ENCODE data around the gene STAT3. TPM values are rescaled to one million over a fixed set of nuclear protein-coding genes. Genes with fewer than 3 reads are reported as not detected.
A peak's percentile ranks its signal among the peaks of the same experiment; 100 is the strongest.

Gene STAT3
- total and polyA plus RNA-seq, 9 of the 15 experiments (the other 6 are each of a cell fraction or from before 2014, with no cell fraction given): 90.0 to 179 (median 114) TPM

- TF ChIP-seq ZNF212 (CRISPR knock-in tag; IDR thresholded peaks at IDR 0.05): no peak
- TF ChIP-seq UBTF (IDR thresholded peaks at IDR 0.05; ENCODE audit: borderline replicate concordance in 1 of 2, low read depth in 2 of 2, low read length in 2 of 2): peak in 1 of 2 experiments; percentile 10; a peak in 1 of 4 replicates
- TF ChIP-seq FOSL1 (tag; conservative IDR thresholded peaks at IDR 0.05): no peak
- TF ChIP-seq YY1 (IDR thresholded peaks at IDR 0.05; ENCODE audit: borderline replicate concordance in 1 of 3, control insufficient read depth in 1 of 3, extremely low read depth in 1 of 3, insufficient read depth in 3 of 3, insufficient read length in 1 of 3, insufficient replicate concordance in 2 of 3, low read depth in 1 of 3, low read length in 2 of 3): peak in 1 of 3 experiments; percentile 67
- TF ChIP-seq ZBTB7A (IDR thresholded peaks at IDR 0.05; ENCODE audit: borderline replicate concordance, control insufficient read depth, low read depth, low read length): no peak
- no peak for TF ChIP-seq GABPB1 (CRISPR knock-in tag; IDR thresholded peaks at IDR 0.05)
- no peak for TF ChIP-seq ZNF311 (CRISPR knock-in tag; IDR thresholded peaks at IDR 0.05)
- TF ChIP-seq GTF2A2 (tag; IDR thresholded peaks at IDR 0.05): no peak
- TF ChIP-seq, protein P1, sequence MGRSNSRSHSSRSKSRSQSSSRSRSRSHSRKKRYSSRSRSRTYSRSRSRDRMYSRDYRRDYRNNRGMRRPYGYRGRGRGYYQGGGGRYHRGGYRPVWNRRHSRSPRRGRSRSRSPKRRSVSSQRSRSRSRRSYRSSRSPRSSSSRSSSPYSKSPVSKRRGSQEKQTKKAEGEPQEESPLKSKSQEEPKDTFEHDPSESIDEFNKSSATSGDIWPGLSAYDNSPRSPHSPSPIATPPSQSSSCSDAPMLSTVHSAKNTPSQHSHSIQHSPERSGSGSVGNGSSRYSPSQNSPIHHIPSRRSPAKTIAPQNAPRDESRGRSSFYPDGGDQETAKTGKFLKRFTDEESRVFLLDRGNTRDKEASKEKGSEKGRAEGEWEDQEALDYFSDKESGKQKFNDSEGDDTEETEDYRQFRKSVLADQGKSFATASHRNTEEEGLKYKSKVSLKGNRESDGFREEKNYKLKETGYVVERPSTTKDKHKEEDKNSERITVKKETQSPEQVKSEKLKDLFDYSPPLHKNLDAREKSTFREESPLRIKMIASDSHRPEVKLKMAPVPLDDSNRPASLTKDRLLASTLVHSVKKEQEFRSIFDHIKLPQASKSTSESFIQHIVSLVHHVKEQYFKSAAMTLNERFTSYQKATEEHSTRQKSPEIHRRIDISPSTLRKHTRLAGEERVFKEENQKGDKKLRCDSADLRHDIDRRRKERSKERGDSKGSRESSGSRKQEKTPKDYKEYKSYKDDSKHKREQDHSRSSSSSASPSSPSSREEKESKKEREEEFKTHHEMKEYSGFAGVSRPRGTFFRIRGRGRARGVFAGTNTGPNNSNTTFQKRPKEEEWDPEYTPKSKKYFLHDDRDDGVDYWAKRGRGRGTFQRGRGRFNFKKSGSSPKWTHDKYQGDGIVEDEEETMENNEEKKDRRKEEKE (IDR thresholded peaks at IDR 0.05; ENCODE audit: borderline replicate concordance in 1 of 2, control insufficient read depth in 1 of 2, low read depth in 2 of 2, low read length in 1 of 2): 0 out of 4 replicates have a peak, but pooled peaks of 1 of the 2 experiments have one; percentile 78
- peak in 1 of 2 experiments; percentile 28; a peak in 1 of 4 replicates for TF ChIP-seq ZNF639 (CRISPR knock-in tag; conservative IDR thresholded peaks at IDR 0.05 in 1 of 2, IDR thresholded peaks at IDR 0.05 in 1 of 2)
- 0 out of 2 replicates have a peak, but pooled peaks have one; percentile 44 for TF ChIP-seq BCOR (IDR thresholded peaks at IDR 0.05)
- no peak for TF ChIP-seq CC2D1A (IDR thresholded peaks at IDR 0.05)
- TF ChIP-seq MIER1 (IDR thresholded peaks at IDR 0.05; ENCODE audit: low read depth): no peak
- TF ChIP-seq, protein P2, sequence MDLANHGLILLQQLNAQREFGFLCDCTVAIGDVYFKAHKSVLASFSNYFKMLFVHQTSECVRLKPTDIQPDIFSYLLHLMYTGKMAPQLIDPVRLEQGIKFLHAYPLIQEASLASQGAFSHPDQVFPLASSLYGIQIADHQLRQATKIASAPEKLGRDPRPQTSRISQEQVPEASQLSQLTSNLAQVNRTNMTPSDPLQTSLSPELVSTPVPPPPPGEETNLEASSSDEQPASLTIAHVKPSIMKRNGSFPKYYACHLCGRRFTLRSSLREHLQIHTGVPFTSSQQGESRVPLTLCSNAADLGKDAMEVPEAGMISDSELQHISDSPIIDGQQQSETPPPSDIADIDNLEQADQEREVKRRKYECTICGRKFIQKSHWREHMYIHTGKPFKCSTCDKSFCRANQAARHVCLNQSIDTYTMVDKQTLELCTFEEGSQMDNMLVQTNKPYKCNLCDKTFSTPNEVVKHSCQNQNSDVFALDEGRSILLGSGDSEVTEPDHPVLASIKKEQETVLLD (IDR thresholded peaks at IDR 0.05): no peak
- TF ChIP-seq, protein P3, sequence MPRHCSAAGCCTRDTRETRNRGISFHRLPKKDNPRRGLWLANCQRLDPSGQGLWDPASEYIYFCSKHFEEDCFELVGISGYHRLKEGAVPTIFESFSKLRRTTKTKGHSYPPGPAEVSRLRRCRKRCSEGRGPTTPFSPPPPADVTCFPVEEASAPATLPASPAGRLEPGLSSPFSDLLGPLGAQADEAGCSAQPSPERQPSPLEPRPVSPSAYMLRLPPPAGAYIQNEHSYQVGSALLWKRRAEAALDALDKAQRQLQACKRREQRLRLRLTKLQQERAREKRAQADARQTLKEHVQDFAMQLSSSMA (CRISPR knock-in tag; IDR thresholded peaks at IDR 0.05): no peak
- TF ChIP-seq ZNF316 (IDR thresholded peaks at IDR 0.05): peak; percentile 43; the same call in 1 of the 2 replicates
- TF ChIP-seq SUPT5H (IDR thresholded peaks at IDR 0.05): 0 out of 2 replicates have a peak, but pooled peaks have one; percentile 0
Observed at GRCh38 chr17:42274812-42275526, 113.3 kb downstream of the STAT3 start (continued).
